Endothelial cell of umbilical vein (primary cell): ENCODE data around the gene MAP4K5. TPM values are rescaled to one million over a fixed set of nuclear protein-coding genes. Genes with fewer than 3 reads are reported as not detected.

ENCODE experiments used
- BruUV-seq: library from RNA; stranded (reverse); fragments of 400-500 nt; replicated peaks from 2 replicates; lab custom pipeline; 2021; lab: Mats Ljungman, UMichigan
- CTCF ChIA-PET: fragments of 300-600, 350-600 bp; sonication (Branson Sonifier 250); formaldehyde crosslinking; loops from one replicate; lab custom pipeline; 2021; ENCODE audit warnings: antibody characterized with exemption, inconsistent platforms; lab: Charles Lee
- POLR2A ChIA-PET: fragments of 300-600, 350-600 bp; sonication (Branson Sonifier 250); formaldehyde crosslinking; loops from one replicate; lab custom pipeline; 2021; ENCODE audit warnings: antibody characterized with exemption, inconsistent platforms; lab: Charles Lee
- DNase-seq: peaks from one replicate; pipeline ENCODE4 v3.0.0-alpha.2; 2011; ENCODE audit warnings: low read depth, low spot score
- FAIRE-seq: peaks from 2 replicates; lab custom pipeline; 2011; peaks lifted over from hg19 to GRCh38; lab: Jason Lieb, UNC
- H2AFZ ChIP-seq: 2 replicates; pipeline ENCODE4 v1.6.0; 2012; ENCODE audit warnings: low read depth, low read length, control low read depth, inconsistent platforms
- H3K27ac ChIP-seq: 2 replicates; pipeline ENCODE4 v1.5.1; 2011; ENCODE audit warnings: low read depth, mild to moderate bottlenecking, control low read depth, low read length, moderate library complexity; ENCODE audit not compliant: insufficient read depth
- H3K27me3 ChIP-seq, 2 experiments: 2 replicates each; pipeline versions ENCODE4 v1.6.0 to v1.6.1; 2011; ENCODE audit warnings: low read length in 2 of 2, mixed read lengths in 1 of 2; ENCODE audit not compliant: control insufficient read depth in 2 of 2, insufficient read depth in 2 of 2
- H3K36me3 ChIP-seq, 2 experiments: 2 replicates in 1 of 2; 3 replicates in 1 of 2; pipeline ENCODE4 v1.5.1; 2011; ENCODE audit warnings: low read length in 2 of 2, mild to moderate bottlenecking in 1 of 2, moderate library complexity in 1 of 2; ENCODE audit not compliant: control insufficient read depth in 2 of 2, insufficient read depth in 2 of 2; ENCODE audit errors: extremely low read depth in 1 of 2
- H3K4me1 ChIP-seq: 3 replicates; pipeline ENCODE4 v1.5.1; 2011; ENCODE audit warnings: mild to moderate bottlenecking, low read length; ENCODE audit not compliant: control insufficient read depth, insufficient read depth; ENCODE audit errors: extremely low read depth
- H3K4me2 ChIP-seq: 2 replicates; pipeline ENCODE4 v1.6.1; 2011; ENCODE audit warnings: low read length, control low read depth, mixed read lengths; ENCODE audit not compliant: insufficient read depth
- H3K4me3 ChIP-seq, 3 experiments: fragments of 200-600 bp in 1 of 3; sonication (generic), shearing (Covaris generic) in 1 of 3; replicated peaks in 1 of 3; 2 replicates each; pipeline ENCODE4 v1.5.1; 2011 to 2016; ENCODE audit warnings: control low read depth in 3 of 3, low read length in 3 of 3, mild to moderate bottlenecking in 2 of 3, inconsistent platforms in 1 of 3, low read depth in 1 of 3, moderate library complexity in 1 of 3; ENCODE audit not compliant: insufficient read depth in 1 of 3
- H3K79me2 ChIP-seq: 2 replicates; pipeline ENCODE4 v1.6.0; 2012; ENCODE audit warnings: low read length, inconsistent platforms; ENCODE audit not compliant: control insufficient read depth, insufficient read depth
- H3K9ac ChIP-seq: replicated peaks from 2 replicates; pipeline ENCODE3; 2011; ENCODE audit warnings: low read length, control low read depth; ENCODE audit not compliant: insufficient read depth; ENCODE audit errors: extremely low read depth
- H3K9me1 ChIP-seq: replicated peaks from 3 replicates; pipeline ENCODE4 v1.6.0; 2011; ENCODE audit warnings: mild to moderate bottlenecking, low read length; ENCODE audit not compliant: control insufficient read depth, insufficient read depth; ENCODE audit errors: extremely low read depth
- H3K9me3 ChIP-seq: replicated peaks from 2 replicates; pipeline ENCODE4 v1.5.1; 2012; ENCODE audit warnings: low read length, inconsistent platforms; ENCODE audit not compliant: control insufficient read depth, insufficient read depth
- H4K20me1 ChIP-seq: replicated peaks from 2 replicates; pipeline ENCODE3; 2011; ENCODE audit warnings: mild to moderate bottlenecking, low read length; ENCODE audit not compliant: control insufficient read depth, insufficient read depth; ENCODE audit errors: extremely low read depth
- CTCF ChIP-seq, 2 donors: IDR thresholded peaks; 1 replicate in 1 of 2; 2 replicates in 1 of 2; pipeline ENCODE4 v1.5.1; 2011; ENCODE audit warnings: low read length in 2 of 2, mild to moderate bottlenecking in 2 of 2, moderate library complexity in 2 of 2, control low read depth in 1 of 2, inconsistent platforms in 1 of 2, low read depth in 1 of 2; ENCODE audit not compliant: insufficient read depth in 1 of 2; ENCODE audit errors: extremely low read depth in 1 of 2
- EZH2 ChIP-seq: IDR thresholded peaks from 2 replicates; pipeline ENCODE4 v1.6.1; 2012; ENCODE audit warnings: borderline replicate concordance, low read depth, mild to moderate bottlenecking, moderate library complexity, low read length, inconsistent platforms; ENCODE audit not compliant: severe bottlenecking
- FOS ChIP-seq: IDR thresholded peaks from 2 replicates; pipeline ENCODE4 v1.6.1; 2011; ENCODE audit warnings: mild to moderate bottlenecking, low read length, moderate library complexity, borderline replicate concordance; ENCODE audit not compliant: insufficient read depth
- GATA2 ChIP-seq: IDR thresholded peaks from 2 replicates; pipeline ENCODE4 v1.7.0; 2011; ENCODE audit warnings: low read depth, mild to moderate bottlenecking, moderate library complexity, mixed read lengths, low read length; ENCODE audit not compliant: insufficient read length, insufficient read depth
- JUN ChIP-seq: IDR thresholded peaks from 2 replicates; pipeline ENCODE4 v1.6.1; 2011; ENCODE audit warnings: borderline replicate concordance, low read depth; ENCODE audit not compliant: insufficient read length, insufficient read depth
- MAX ChIP-seq: IDR thresholded peaks from 2 replicates; pipeline ENCODE4 v1.6.1; 2011; ENCODE audit not compliant: insufficient read depth, insufficient read length
- MYC ChIP-seq: IDR thresholded peaks from one replicate; pipeline ENCODE4 v1.6.1; 2011; ENCODE audit warnings: mild to moderate bottlenecking, low read depth, low read length
- POLR2A ChIP-seq: IDR thresholded peaks from 2 replicates; pipeline ENCODE4 v1.6.1; 2012; ENCODE audit warnings: low read depth, mild to moderate bottlenecking, control low read depth, low read length
- POLR2AphosphoS5 ChIP-seq: IDR thresholded peaks from 2 replicates; pipeline ENCODE4 v1.6.1; 2012; ENCODE audit warnings: low read depth, mild to moderate bottlenecking, control low read depth, low read length, moderate library complexity; ENCODE audit not compliant: insufficient read depth
- dilution Hi-C: fragments of 300-500 bp; cut with MboI; formaldehyde crosslinking; loops from one replicate; pipeline ENCODE4 v1.15.0; 2019; ENCODE audit warnings: low sequenced_read_pairs; ENCODE audit not compliant: extremely low pct_ligation_motif_present
- intact Hi-C: fragments of 100-400 bp; cut with micrococcal nuclease; formaldehyde crosslinking; loops from one replicate; pipeline ENCODE4 v1.10.0; 2022
- polyA plus RNA-seq, 4 experiments: library from polyadenylated mRNA; depleted of rRNA in 3 of 4; stranded (reverse) in 3 of 4; unstranded in 1 of 4; fragments of >200 nt; gene quantifications; 2 replicates each; pipeline versions ENCODE4 v1.2.1 to v1.2.3, GENCODE V29; 2011 to 2012; ENCODE audit warnings: missing spikeins in 1 of 4
- total RNA-seq: library from RNA; stranded (reverse); gene quantifications from 2 replicates; pipeline ENCODE4 v1.2.3, GENCODE V29; 2021

The MAP4K5 gene
- total and polyA plus RNA-seq, 2 donors (not counting 3 experiments of a cell fraction or from before 2014, with no cell fraction given) = 17.4 to 73.7 TPM

GRCh38 chr14:50477760-50478159, 54.6 kb downstream of the MAP4K5 start:
- no peak for TF ChIP-seq MAX
- TF ChIP-seq CTCF (IDR thresholded peaks at IDR 0.05; ENCODE audit: extremely low read depth in 1 of 2, insufficient read depth in 1 of 2, low read depth in 1 of 2, low read length in 2 of 2) = no peak
- TF ChIP-seq POLR2AphosphoS5 = no peak
- no peak for TF ChIP-seq GATA2
- no peak overlapping the region for H2AFZ ChIP-seq
- no TSS peak for BruUV-seq
- no peak for DNase-seq
- no peaks in the 10 kb centered on the region for H3K27me3 ChIP-seq
- no peak overlapping the region for H3K27ac ChIP-seq
- no peaks in the 10 kb centered on the region for H3K9me3 ChIP-seq
- no peak overlapping the region for H3K4me3 ChIP-seq
- no peaks in the 10 kb centered on the region for H3K9me1 ChIP-seq
- FAIRE-seq = no peak
- H3K4me1 ChIP-seq = no peaks in the 10 kb centered on the region
- ChIA-PET POLR2A (no interaction called here), CTCF (no interaction called here)
- no peaks in the 10 kb centered on the region for H3K79me2 ChIP-seq
- H3K36me3 ChIP-seq = peaks cover 7 to 12% of the 10 kb centered on the region in 2 experiments
- dilution Hi-C loops = no loop called here
- H4K20me1 ChIP-seq = no peaks in the 10 kb centered on the region
- intact Hi-C loops = no loop called here
- H3K4me2 ChIP-seq = no peak overlapping the region
- no peak overlapping the region for H3K9ac ChIP-seq

- DNase-seq (no peak), FAIRE-seq (no peak)
- intact Hi-C loops (no loop called here), dilution Hi-C loops (no loop called here)
- Histone ChIP-seq H3K79me2 (no peaks in the 10 kb centered on the region), H3K27me3 (no peaks in the 10 kb centered on the region), H3K4me3 (no peak overlapping the region), H3K27ac (no peak overlapping the region), H3K9ac (no peak overlapping the region), H3K4me1 (no peaks in the 10 kb centered on the region), H2AFZ (no peak overlapping the region), H3K9me1 (no peaks in the 10 kb centered on the region), H3K36me3 (peaks cover 7 to 23% of the 10 kb centered on the region in 2 experiments), H3K4me2 (no peak overlapping the region), H3K9me3 (peaks cover 7% of the 10 kb centered on the region), H4K20me1 (no peaks in the 10 kb centered on the region)
- BruUV-seq = no TSS peak
- CTCF ChIA-PET = no interaction called here
- POLR2A ChIA-PET = no interaction called here
- TF ChIP-seq CTCF (IDR thresholded peaks at IDR 0.05; ENCODE audit: extremely low read depth in 1 of 2, insufficient read depth in 1 of 2, low read depth in 1 of 2, low read length in 2 of 2) (no peak), JUN (no peak), FOS (no peak), GATA2 (no peak), POLR2AphosphoS5 (no peak), POLR2A (no peak), MYC (no peak), EZH2 (no peak), MAX (no peak)
These were observed 56.2 kb downstream of the MAP4K5 start for GRCh38 chr14:50476134-50476533.
